HG02763 (cell line): ENCODE results near the gene LRFN2.

Experiments used
- ATAC-seq: cut with Tn5 transposase; IDR thresholded peaks from one replicate; pipeline ENCODE4 v1.9.1; 2021; ENCODE audit warnings: mild to moderate bottlenecking, moderate library complexity; ENCODE audit not compliant: unreplicated experiment

LRFN2 gene

DNA sequence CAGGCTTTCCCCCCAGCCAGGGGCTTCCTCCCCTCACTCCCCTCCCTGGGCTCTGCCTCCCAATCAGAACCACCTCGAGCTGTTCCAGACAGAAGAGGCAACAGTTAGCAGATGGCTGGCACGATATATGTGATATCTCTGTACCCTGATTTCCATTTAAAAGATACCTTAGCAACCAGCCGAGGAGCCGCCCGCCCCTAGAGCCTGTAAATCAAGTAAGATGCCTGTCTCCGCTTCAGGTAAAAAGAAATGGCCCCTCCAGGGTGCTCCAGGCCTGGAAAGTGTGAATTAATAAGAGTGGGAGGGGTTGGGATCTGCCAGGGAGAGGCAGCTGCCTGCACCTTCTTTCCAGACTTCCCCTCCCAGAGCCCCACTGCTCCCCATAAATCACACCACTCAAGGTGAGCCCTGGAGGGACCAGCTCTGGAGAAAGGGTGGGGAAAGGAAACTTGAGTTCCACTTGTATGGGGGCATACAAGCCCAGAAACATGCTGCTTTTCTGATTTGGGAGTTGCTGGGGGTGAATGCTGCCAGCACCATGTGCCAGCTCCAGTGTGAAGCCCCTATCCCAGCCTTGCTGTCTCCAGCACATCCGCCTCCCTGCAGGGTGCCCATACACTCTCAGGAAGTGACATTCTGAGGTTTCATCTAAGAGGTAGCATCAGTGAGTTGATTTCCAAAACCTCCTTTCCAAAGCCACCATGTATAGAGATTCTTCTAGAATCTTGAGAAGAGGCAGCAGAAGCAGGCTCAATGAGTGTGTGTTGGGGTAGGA is 148.0 kb downstream of the LRFN2 start:
- ATAC-seq, result no peak

GRCh38 chr6:40438246-40438887 is 148.8 kb downstream of the LRFN2 start:
- no peak for ATAC-seq

DNA sequence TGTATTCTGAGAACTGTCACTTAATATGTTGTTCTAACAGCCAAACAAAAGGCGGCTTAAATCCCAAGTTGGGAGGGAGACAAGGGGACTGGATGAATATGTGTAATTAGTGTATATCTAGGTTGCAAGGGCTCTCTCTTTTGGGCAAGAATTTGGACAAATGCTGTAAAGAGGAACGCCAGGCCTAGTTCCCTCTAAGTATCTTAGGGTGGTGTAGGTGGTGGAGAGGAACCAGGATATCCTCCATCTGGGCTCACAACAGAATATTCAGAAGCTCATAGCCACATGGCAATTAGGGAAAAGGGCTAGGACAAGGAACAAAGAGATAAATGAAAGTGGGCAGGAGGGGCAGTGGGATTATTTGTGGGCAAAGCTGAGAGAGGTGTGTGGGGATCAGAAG is 149.5 kb downstream of the LRFN2 start:
- no peak for ATAC-seq

GRCh38 chr6:40436685-40437604 is 150.2 kb downstream of the LRFN2 start:
- no peak for ATAC-seq

DNA sequence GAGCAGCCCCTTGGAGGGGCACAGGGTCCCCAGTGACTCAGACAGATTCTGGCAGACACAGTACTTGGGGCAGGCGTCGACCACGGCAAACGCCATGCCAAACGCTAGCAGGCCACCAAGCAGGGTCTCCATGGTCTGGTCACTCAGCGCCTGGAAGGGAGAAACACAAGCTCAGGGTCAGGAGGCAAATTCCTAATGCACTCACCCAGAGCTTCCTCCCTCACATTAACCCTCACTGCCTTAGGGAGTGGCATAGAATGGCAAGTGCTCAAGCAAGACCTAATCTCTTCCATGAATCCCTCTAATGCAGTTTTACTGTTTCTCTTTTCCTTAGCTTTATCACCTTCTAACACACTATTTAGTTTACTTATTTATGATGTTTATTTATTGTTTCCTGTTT is 154.2 kb downstream of the LRFN2 start:
- no peak for ATAC-seq

DNA sequence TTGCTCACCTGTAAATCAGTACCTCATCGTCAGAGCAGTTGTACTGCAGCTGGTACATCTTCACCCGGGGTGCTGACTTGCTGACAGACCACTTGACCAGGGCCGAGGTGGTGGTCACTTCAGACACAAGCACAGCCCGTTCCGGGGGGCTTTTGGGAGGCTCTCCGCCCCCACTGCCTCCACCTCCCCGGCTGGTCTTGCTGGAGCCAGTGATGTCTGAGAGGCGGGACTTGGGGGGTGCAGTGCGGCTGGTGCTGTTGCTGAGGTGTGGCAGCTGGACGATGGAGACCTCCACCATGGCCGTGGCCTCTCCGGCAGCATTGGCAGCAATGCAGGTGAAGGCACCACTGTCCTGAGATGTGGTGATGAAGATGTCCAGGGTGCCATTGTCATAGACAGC is 155.5 kb downstream of the LRFN2 start:
- no peak for ATAC-seq

DNA sequence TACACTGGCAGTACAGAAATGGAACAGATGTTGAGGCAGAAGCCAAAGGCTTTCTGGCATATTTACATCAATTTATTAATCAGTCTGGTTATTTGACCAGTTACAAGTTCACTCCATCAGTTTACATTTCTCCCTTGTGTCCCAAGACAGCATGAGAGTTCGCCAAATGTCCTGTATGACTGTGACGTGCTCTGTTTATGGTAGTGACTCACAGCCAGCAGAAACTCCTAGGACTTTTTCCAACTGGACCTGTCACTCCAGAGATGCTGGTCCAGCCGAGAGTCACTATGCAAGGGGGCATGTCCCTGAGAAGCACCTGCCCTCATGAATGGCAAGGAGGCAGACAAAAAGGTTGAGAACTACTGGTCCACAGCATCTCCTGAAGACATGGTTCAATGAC is 160.0 kb downstream of the LRFN2 start:
- no peak for ATAC-seq

DNA sequence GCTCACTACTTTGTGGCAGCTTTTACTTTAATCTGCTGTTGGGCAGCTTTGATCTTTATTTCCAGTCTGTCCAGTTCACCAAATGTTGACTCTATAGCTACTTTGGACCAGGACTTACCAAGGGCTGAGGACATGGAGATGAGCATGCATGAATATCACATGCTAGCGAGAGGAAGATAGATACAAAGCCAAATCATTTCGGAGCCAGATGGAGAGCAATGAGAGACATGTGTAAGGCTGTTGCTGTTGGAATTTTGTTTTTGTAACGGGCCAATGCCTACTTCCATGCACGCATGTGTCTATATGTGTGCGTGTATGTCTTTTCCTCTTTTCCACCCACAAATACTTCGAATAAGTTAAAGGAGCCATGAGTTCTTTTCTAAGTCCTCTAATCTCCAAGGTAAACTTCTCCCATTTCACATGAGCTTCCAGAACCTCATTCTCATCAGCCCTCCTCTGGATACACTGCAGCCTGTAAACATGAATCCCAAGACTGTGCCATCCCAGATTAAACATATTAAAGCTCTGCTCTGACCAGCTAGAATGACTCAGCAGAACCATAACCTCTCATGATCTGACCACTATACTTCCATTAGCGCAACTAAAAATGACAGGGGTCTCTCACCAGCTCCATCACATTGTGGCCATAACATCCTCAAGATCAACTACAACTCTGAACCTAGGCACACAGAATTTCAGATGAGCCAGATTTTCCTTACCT is 160.7 kb downstream of the LRFN2 start:
- no peak for ATAC-seq

- ATAC-seq, result no peak
These were observed 161.8 kb downstream of the LRFN2 start for GRCh38 chr6:40425192-40425919.

- no peak for ATAC-seq
These were observed 165.1 kb downstream of the LRFN2 start for GRCh38 chr6:40422046-40422445.

GRCh38 chr6:40419946-40420728 is 167.0 kb downstream of the LRFN2 start:
- ATAC-seq, result no peak

GRCh38 chr6:40419377-40419776 is 167.8 kb downstream of the LRFN2 start:
- no peak for ATAC-seq

GRCh38 chr6:40417031-40417430 is 170.1 kb downstream of the LRFN2 start:
- ATAC-seq, result no peak

GRCh38 chr6:40414617-40415016 is 172.5 kb downstream of the LRFN2 start:
- ATAC-seq, result no peak

GRCh38 chr6:40413239-40413638 is 173.9 kb downstream of the LRFN2 start:
- ATAC-seq, result no peak

DNA sequence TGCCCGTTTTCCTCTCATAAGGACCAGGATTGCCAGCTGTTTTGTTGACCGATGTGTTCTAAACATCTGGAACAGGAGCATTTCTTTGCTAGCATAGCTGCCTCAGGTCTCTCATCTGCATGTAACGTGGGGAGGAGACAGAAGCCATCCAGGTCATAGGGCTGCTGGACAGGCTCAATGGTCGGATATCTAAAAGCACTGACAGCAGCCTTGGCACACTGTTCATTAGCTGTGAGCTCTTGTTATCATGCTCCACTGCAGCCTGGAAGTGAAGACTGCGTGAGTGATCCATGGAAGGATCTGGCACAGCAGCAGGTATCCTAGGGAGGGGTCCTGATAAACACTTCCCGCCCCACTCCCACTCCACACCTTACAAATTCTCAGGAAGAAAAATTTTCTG is 175.3 kb downstream of the LRFN2 start:
- ATAC-seq, result no peak

DNA sequence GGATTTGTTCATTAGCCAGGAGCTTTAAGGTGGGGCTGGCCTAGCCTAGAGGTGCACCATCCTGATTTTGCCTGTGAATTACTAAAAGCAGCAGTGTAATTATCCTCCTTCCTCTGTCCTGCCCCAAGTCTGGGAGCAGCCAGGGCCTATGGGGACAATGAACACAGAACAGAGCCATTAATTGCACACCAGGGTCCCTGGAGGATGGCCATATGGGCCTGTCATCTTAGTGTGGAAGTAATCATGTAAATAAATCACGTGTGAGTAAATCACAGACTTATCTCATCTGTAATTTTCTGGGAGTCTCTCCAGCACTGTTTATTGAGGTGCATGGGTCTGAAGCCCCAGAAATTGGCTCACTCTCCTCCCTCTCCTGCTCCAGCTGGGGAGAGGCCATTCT is 176.3 kb downstream of the LRFN2 start:
- ATAC-seq, result no peak

DNA sequence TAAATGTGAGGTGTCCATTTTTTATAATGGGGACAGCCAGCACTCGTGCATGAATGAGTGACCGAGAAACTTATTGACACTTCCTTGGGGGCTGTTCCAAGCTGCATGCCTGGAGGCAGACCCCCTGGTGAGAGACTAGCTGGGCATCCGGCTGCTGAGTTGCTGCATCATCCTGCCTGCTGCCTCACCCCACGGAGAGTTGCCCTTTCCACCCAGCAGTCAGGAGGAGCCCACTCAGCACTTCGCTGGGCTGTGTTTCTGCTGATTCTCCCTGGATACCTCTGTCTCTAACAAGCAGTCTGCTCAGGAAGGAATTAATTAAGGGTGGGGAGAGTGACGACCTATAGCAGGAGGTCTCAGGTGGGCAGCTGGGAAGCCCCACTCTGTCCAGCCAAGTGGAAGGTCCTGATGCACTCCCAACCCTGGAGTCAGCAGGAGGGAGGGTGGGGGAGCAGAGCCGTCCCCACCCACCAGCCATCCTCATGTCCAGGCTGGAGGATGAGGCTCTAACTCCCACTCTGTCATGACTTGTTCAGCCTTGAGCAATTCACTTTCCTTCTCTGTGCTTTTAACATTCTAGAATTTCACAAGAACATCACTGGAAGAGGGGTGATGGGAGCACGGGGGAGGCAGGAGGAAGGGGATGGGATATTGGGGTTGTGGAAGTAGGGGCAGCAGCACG is 177.3 kb downstream of the LRFN2 start:
- no peak for ATAC-seq
